ENCODE measurements around the gene GSTO2. TPM values are rescaled to one million over a fixed set of nuclear protein-coding genes. Genes with fewer than 3 reads are reported as not detected.

Gene GSTO2
- total and polyA plus RNA-seq, 2 experiments from 2014 or later, result 30.7 to 49.8 TPM

GRCh38 chr10:104316321-104317099 lies 47.5 kb downstream of the GSTO2 start:
- Histone ChIP-seq H2AFZ (no peak overlapping the region), H3K9me2 (ENCODE audit: insufficient read depth) (no peaks in the 10 kb centered on the region), H3K27me3 (ENCODE audit: insufficient read depth) (no peaks in the 10 kb centered on the region), H3F3A (replicated peaks; ENCODE audit: low read depth) (no peaks in the 10 kb centered on the region), H3K4me3 (no peak overlapping the region), H3K36me3 (ENCODE audit: insufficient read depth) (no peaks in the 10 kb centered on the region), H3K79me2 (replicated peaks; ENCODE audit: insufficient read depth) (peaks cover 52% of the 10 kb centered on the region), H3K4me2 (peak overlapping the region; percentile 46; the same call in 1 of the 2 replicates), H4K20me1 (replicated peaks; ENCODE audit: insufficient read depth) (peaks cover 18% of the 10 kb centered on the region), H3K27ac (ENCODE audit: low read depth) (no peak overlapping the region), H3K4me1 (ENCODE audit: insufficient read depth) (peaks cover 36% of the 10 kb centered on the region)
- DNase-seq (ENCODE audit: low spot score) (no peak), ATAC-seq (peak; percentile 17; the same call in 2 of the 3 replicates)
- H3K27ac Mint-ChIP-seq, result no peak overlapping the region
- no peak for TF ChIP-seq CREB1 (CRISPR knock-in tag; IDR thresholded peaks at IDR 0.05; ENCODE audit: low read depth)
- TF ChIP-seq ZNF331 (CRISPR knock-in tag; IDR thresholded peaks at IDR 0.05; ENCODE audit: low read depth), result no peak
- peaks cover 40% of the 10 kb centered on the region for H3K4me1 Mint-ChIP-seq
- peaks cover 12% of the 10 kb centered on the region for H3K27me3 Mint-ChIP-seq (ENCODE audit: insufficient read depth, low read depth, poor library complexity)
- H3K36me3 Mint-ChIP-seq (ENCODE audit: low read depth), result peaks cover 53% of the 10 kb centered on the region
- H3K9me3 Mint-ChIP-seq, result no peaks in the 10 kb centered on the region; the same call in 2 of the 3 replicates
- H3K4me3 Mint-ChIP-seq, result no peak overlapping the region

DNA sequence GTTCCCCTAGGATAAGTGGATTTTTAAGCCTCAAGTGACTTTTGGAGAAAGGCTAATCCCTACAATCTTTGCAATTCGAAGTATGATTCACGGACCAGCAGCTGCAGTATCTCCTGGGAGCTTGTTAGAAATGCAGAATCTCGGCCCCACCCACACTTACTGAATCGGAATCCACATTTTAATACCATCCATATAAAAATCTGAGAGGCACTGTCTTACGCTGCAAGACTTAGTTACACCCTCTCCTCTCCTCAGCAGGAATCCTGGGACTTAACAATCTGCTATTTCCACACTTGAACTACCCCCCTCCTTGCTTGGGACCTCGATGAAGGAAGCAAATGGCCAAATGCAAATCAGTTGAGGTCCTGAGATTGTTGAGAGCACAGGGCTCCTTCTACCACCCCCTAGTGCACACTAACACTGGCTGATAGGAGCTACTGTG lies 48.3 kb downstream of the GSTO2 start:
- no peaks in the 10 kb centered on the region; the same call in 2 of the 3 replicates for H3K9me3 Mint-ChIP-seq
- H3K4me3 Mint-ChIP-seq, result no peak overlapping the region
- Histone ChIP-seq H3K4me2 (peak overlapping the region; percentile 46), H3K9me2 (ENCODE audit: insufficient read depth) (no peaks in the 10 kb centered on the region), H3K36me3 (ENCODE audit: insufficient read depth) (no peaks in the 10 kb centered on the region), H3K27ac (ENCODE audit: low read depth) (peak overlapping the region; percentile 57; the same call in 1 of the 2 replicates), H2AFZ (no peak overlapping the region), H3K4me3 (no peak overlapping the region), H3K27me3 (ENCODE audit: insufficient read depth) (no peaks in the 10 kb centered on the region), H4K20me1 (replicated peaks; ENCODE audit: insufficient read depth) (peaks cover 19% of the 10 kb centered on the region; the same call in 1 of the 2 replicates), H3K4me1 (ENCODE audit: insufficient read depth) (peaks cover 44% of the 10 kb centered on the region), H3K79me2 (replicated peaks; ENCODE audit: insufficient read depth) (peaks cover 60% of the 10 kb centered on the region), H3F3A (replicated peaks; ENCODE audit: low read depth) (no peaks in the 10 kb centered on the region)
- H3K4me1 Mint-ChIP-seq, result peaks cover 47% of the 10 kb centered on the region
- peak; percentile 18; the same call in 2 of the 3 replicates for ATAC-seq
- DNase-seq (ENCODE audit: low spot score), result no peak
- peaks cover 49% of the 10 kb centered on the region for H3K36me3 Mint-ChIP-seq (ENCODE audit: low read depth)
- H3K27ac Mint-ChIP-seq, result no peak overlapping the region
- TF ChIP-seq, protein P1, sequence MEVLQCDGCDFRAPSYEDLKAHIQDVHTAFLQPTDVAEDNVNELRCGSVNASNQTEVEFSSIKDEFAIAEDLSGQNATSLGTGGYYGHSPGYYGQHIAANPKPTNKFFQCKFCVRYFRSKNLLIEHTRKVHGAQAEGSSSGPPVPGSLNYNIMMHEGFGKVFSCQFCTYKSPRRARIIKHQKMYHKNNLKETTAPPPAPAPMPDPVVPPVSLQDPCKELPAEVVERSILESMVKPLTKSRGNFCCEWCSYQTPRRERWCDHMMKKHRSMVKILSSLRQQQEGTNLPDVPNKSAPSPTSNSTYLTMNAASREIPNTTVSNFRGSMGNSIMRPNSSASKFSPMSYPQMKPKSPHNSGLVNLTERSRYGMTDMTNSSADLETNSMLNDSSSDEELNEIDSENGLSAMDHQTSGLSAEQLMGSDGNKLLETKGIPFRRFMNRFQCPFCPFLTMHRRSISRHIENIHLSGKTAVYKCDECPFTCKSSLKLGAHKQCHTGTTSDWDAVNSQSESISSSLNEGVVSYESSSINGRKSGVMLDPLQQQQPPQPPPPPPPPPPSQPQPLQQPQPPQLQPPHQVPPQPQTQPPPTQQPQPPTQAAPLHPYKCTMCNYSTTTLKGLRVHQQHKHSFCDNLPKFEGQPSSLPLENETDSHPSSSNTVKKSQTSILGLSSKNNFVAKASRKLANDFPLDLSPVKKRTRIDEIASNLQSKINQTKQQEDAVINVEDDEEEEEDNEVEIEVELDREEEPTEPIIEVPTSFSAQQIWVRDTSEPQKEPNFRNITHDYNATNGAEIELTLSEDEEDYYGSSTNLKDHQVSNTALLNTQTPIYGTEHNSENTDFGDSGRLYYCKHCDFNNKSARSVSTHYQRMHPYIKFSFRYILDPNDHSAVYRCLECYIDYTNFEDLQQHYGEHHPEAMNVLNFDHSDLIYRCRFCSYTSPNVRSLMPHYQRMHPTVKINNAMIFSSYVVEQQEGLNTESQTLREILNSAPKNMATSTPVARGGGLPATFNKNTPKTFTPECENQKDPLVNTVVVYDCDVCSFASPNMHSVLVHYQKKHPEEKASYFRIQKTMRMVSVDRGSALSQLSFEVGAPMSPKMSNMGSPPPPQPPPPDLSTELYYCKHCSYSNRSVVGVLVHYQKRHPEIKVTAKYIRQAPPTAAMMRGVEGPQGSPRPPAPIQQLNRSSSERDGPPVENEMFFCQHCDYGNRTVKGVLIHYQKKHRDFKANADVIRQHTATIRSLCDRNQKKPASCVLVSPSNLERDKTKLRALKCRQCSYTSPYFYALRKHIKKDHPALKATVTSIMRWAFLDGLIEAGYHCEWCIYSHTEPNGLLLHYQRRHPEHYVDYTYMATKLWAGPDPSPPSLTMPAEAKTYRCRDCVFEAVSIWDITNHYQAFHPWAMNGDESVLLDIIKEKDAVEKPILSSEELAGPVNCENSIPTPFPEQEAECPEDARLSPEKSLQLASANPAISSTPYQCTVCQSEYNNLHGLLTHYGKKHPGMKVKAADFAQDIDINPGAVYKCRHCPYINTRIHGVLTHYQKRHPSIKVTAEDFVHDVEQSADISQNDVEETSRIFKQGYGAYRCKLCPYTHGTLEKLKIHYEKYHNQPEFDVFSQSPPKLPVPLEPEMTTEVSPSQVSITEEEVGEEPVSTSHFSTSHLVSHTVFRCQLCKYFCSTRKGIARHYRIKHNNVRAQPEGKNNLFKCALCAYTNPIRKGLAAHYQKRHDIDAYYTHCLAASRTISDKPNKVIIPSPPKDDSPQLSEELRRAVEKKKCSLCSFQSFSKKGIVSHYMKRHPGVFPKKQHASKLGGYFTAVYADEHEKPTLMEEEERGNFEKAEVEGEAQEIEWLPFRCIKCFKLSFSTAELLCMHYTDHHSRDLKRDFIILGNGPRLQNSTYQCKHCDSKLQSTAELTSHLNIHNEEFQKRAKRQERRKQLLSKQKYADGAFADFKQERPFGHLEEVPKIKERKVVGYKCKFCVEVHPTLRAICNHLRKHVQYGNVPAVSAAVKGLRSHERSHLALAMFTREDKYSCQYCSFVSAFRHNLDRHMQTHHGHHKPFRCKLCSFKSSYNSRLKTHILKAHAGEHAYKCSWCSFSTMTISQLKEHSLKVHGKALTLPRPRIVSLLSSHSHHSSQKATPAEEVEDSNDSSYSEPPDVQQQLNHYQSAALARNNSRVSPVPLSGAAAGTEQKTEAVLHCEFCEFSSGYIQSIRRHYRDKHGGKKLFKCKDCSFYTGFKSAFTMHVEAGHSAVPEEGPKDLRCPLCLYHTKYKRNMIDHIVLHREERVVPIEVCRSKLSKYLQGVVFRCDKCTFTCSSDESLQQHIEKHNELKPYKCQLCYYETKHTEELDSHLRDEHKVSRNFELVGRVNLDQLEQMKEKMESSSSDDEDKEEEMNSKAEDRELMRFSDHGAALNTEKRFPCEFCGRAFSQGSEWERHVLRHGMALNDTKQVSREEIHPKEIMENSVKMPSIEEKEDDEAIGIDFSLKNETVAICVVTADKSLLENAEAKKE (CRISPR knock-in tag; IDR thresholded peaks at IDR 0.05), result no peak
- TF ChIP-seq CREB1 (CRISPR knock-in tag; IDR thresholded peaks at IDR 0.05; ENCODE audit: low read depth), result no peak
- TF ChIP-seq EZH2 (IDR thresholded peaks at IDR 0.05; ENCODE audit: low read depth, unreplicated experiment), result no peak
- TF ChIP-seq, protein P2, sequence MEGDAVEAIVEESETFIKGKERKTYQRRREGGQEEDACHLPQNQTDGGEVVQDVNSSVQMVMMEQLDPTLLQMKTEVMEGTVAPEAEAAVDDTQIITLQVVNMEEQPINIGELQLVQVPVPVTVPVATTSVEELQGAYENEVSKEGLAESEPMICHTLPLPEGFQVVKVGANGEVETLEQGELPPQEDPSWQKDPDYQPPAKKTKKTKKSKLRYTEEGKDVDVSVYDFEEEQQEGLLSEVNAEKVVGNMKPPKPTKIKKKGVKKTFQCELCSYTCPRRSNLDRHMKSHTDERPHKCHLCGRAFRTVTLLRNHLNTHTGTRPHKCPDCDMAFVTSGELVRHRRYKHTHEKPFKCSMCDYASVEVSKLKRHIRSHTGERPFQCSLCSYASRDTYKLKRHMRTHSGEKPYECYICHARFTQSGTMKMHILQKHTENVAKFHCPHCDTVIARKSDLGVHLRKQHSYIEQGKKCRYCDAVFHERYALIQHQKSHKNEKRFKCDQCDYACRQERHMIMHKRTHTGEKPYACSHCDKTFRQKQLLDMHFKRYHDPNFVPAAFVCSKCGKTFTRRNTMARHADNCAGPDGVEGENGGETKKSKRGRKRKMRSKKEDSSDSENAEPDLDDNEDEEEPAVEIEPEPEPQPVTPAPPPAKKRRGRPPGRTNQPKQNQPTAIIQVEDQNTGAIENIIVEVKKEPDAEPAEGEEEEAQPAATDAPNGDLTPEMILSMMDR (conservative IDR thresholded peaks at IDR 0.05; ENCODE audit: low read depth in 2 of 2), result peak in 1 of 2 experiments; percentile 31; a peak in 2 of 4 replicates
- TF ChIP-seq STAT1 (IDR thresholded peaks at IDR 0.05; ENCODE audit: unreplicated experiment), result no peak
- peaks cover 17% of the 10 kb centered on the region for H3K27me3 Mint-ChIP-seq (ENCODE audit: insufficient read depth, low read depth, poor library complexity)
